H7 (cell line): ENCODE data around the gene SIGLEC7. TPM values are rescaled to one million over a fixed set of nuclear protein-coding genes. Genes with fewer than 3 reads are reported as not detected.
"Not testable (repeated sequence)": the region's sequence is repeated elsewhere in the genome, so short reads cannot be mapped to it uniquely, and the experiment has no call there.

ENCODE experiments used
- DNase-seq: peaks from one replicate; pipeline ENCODE4 v3.0.0; 2012
- H3K27me3 ChIP-seq: 2 replicates; pipeline ENCODE4 v1.6.0; 2011; ENCODE audit warnings: mild to moderate bottlenecking, low read length; ENCODE audit not compliant: control insufficient read depth, insufficient read depth
- H3K36me3 ChIP-seq: replicated peaks from 2 replicates; pipeline ENCODE4 v1.5.1; 2011; ENCODE audit warnings: low read length; ENCODE audit not compliant: control insufficient read depth, insufficient read depth
- H3K4me3 ChIP-seq: 2 replicates; pipeline ENCODE4 v1.5.1; 2011; ENCODE audit warnings: low read depth, mild to moderate bottlenecking, control low read depth, low read length, moderate library complexity; ENCODE audit not compliant: insufficient read depth
- total RNA-seq: library from RNA; depleted of rRNA; stranded (reverse); fragments of >200 nt; shearing (Covaris generic); gene quantifications from 2 replicates; pipeline ENCODE4 v1.2.3, GENCODE V29; 2014

Gene SIGLEC7
- total RNA-seq, 1 experiment from 2014 or later, result not detected

DNA sequence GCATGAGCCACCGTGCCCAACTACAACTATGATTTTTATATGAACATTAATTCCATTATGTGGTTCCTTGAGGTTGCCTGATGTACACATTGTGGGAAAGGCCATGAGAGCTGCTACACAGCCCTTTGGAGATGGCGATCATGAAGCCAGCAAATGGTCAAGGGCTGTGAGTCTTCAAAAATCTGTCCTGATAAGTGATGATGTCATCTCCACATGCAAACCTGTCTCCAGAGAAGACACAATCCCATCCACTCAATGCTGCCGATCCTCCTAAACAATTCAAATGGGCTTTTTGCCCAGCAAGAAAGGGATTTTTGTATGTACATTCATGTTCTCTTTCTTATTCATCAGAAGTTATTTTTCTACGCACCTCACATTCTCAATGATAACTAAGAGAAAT is 17.6 kb downstream of the SIGLEC7 start:
- Histone ChIP-seq H3K4me3 (no peak overlapping the region), H3K36me3 (no peaks in the 10 kb centered on the region), H3K27me3 (no peaks in the 10 kb centered on the region)
- no peak for DNase-seq

GRCh38 chr19:51161266-51161665 is 19.2 kb downstream of the SIGLEC7 start:
- Histone ChIP-seq H3K4me3 (no peak overlapping the region), H3K36me3 (no peaks in the 10 kb centered on the region), H3K27me3 (no peaks in the 10 kb centered on the region)
- no peak for DNase-seq

DNA sequence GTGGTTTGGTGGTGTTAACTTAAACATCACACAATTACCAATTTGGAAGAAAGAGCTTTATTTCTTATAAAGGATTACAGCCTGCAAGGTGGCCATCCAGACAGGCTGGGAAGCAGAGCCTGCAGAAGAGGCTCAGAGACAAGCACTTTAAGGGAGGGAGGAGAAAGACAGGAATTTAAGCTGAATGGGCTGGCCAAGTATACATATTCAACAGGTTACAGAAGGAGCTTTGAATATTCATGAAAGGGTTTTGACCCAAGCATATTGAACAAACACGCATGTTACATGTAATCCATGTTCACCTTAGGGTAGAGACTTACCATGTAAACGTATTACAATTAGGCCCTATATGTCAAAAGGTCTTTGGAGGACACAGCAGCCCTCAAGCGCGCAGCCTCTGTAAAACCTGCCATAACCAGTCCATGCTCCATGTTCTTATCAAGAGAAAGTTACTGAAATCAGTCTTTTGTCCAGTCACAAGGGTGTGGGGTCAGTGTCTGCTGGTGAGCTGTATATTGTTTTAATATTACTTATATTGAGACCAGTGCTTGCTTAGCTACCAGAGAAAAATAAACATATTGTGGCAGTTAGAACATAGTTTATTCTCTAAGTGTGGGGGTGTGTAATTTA is 19.9 kb downstream of the SIGLEC7 start:
- Histone ChIP-seq H3K27me3 (no peaks in the 10 kb centered on the region), H3K4me3 (no peak overlapping the region), H3K36me3 (no peaks in the 10 kb centered on the region)
- no peak for DNase-seq

DNA sequence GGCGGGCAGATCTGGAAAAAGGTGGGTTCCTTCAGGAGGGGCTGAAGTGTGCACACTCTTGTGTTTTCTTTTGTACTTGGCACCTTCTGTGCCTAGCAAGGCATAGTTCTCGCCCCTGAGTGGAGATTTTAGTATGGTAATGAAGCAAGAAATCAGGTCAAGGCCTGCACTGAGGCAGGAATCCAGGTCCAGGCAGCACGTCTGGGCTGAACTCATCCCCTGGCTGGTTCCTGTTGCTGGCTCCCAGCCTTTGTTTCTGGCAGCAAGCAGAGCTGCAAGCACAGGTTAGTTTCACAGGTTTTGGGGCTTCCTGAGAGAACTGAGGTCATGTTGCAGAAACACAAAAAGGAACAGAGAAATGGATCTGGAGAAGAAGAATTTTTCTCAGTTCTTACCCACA is 21.2 kb downstream of the SIGLEC7 start:
- Histone ChIP-seq H3K4me3 (no peak overlapping the region), H3K36me3 (no peaks in the 10 kb centered on the region), H3K27me3 (no peaks in the 10 kb centered on the region)
- no peak for DNase-seq

DNA sequence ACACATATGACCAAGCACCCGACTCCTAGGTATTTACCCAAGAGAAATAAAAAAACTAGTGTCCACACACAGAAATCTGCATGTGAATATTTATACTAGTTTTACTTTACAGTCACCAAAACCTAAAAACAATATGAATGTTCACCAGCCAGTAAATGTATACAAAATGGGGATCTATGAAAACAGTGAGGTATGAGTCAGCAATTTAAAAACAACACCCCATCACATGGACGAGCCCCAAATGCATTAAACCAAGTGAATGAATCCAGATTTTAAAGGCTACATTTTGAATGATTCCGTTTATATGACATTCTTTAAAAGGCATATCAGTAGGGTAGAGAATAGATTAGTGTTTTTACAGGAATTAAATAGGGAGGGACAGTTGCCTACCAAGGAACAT is 22.1 kb downstream of the SIGLEC7 start:
- DNase-seq, result no peak
- no peak overlapping the region for H3K4me3 ChIP-seq
- H3K27me3 ChIP-seq, result no peaks in the 10 kb centered on the region
- no peaks in the 10 kb centered on the region for H3K36me3 ChIP-seq

DNA sequence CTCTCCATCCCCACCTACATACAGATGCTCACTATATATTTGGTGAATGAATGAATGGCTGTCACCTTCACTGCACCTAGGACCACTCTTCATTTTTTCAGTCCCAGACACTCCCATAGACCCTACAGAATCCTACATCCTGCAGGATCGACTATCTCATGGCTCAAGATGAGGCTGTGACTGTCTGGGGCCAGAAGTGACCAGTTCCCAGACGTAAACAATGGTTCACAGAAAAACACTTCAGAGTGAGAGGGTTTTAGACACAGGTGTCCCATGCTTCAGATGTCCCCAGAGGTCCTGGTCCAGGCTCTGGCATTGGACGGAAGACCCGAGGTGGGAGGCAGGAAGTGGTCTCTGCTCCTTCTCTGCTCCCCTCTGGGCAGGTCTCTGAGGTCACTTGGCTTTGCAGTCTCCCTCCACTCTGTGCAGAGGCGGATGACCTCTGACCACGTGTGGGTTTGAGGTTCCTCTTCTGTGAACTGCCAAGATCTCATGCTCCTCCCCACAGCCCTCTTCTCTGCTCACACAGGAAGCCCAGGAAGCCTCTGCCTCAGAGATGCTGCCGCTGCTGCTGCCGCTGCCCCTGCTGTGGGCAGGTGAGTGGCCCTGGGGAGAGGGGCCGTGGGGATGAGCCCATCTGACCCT is 24.9 kb downstream of the SIGLEC7 start:
- H3K4me3 ChIP-seq, result no peak overlapping the region
- DNase-seq, result no peak
- H3K27me3 ChIP-seq, result no peaks in the 10 kb centered on the region; the same call in 1 of the 2 replicates
- no peaks in the 10 kb centered on the region for H3K36me3 ChIP-seq

DNA sequence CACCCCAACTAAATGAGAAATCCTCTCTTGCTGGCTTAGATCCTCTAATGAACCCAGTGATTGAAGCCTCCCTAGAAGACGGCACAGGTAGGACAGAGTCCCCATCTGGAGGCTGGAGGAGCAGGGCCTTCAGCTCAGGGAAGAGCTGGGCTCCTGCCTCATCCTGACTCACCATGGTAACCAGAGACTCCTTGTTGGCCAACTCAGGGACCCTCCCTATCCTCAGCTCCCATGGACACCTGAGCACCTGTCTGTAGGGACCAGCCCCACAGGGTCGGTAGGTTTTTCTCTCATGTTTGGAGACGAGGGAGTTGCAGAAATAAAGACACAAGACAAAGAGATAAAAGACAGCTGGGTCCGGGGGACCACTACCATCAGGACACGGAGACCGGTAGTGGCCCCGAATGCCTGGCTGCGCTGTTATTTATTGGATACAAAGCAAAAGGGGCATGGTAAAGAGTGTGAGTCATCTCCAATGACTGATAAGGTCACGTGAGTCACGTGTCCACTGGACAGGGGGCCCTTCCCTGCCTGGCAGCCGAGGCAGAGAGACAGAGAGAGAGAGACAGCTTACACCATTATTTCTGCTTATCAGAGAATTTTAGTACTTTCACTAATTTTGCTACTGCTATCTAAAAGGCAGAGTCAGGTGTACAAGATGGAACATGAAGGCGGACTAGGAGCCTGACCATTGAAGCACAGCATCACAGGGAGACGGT is 26.6 kb downstream of the SIGLEC7 start:
- Histone ChIP-seq H3K4me3 (no peak overlapping the region), H3K27me3 (no peaks in the 10 kb centered on the region; the same call in 1 of the 2 replicates), H3K36me3 (no peaks in the 10 kb centered on the region)
- DNase-seq, result no peak

DNA sequence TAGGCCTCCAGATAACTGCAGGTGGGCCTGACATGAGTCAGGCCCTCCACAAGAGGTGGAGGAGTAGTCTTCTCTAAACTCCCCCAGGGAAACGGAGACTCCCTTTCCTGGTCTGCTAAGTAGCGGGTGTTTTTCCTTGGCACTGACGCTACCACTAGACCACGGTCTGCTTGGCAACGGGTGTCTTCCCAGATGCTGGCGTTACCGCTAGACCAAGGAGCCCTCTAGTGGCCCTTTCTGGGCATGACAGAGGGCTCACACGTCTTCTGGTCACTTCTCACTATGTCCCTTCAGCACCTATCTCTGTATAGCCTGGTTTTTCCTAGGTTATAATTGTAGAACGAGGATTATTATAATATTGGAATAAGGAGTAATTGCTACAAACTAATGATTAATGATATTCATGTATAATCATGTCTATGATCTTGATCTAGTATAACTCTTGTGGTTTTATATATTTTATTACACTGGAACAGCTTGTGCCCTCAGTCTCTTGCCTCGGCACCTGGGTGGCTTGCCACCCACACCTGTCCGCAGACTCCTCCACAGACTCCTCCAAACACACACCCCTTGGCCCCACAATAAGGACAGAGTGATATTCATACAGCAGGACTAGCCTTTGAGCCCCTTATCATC is 27.3 kb downstream of the SIGLEC7 start:
- not testable (repeated sequence) for H3K4me3 ChIP-seq, H3K36me3 ChIP-seq, DNase-seq, H3K27me3 ChIP-seq

DNA sequence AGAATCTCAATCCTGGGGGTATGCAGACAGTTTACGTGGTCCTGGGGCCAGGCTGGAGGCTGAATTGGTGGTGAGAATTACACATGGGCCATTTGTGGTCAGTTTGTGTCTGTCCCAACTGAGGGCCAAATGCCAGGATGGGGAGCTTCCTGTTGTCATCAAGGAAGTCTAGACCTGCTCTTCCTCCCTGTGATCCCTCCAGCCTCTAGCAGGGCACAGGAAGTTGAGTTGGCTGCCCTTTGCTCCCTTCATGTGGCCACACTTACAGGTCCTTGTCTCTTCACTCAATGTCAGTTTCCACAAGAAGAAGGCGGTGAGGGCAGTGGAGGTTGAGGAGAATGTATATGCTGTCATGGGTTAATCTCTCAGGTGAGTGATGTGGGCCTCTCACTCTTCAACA is 30.1 kb downstream of the SIGLEC7 start:
- Histone ChIP-seq H3K4me3 (no peak overlapping the region), H3K27me3 (no peaks in the 10 kb centered on the region; the same call in 1 of the 2 replicates), H3K36me3 (no peaks in the 10 kb centered on the region)
- DNase-seq, result no peak

GRCh38 chr19:51173681-51174080 is 31.6 kb downstream of the SIGLEC7 start:
- Histone ChIP-seq H3K27me3 (no peaks in the 10 kb centered on the region; the same call in 1 of the 2 replicates), H3K4me3 (no peak overlapping the region), H3K36me3 (no peaks in the 10 kb centered on the region)
- DNase-seq, result no peak

GRCh38 chr19:51179256-51179655 is 37.2 kb downstream of the SIGLEC7 start:
- no peak overlapping the region for H3K4me3 ChIP-seq
- DNase-seq, result no peak
- no peaks in the 10 kb centered on the region for H3K36me3 ChIP-seq
- peaks cover 8% of the 10 kb centered on the region for H3K27me3 ChIP-seq

GRCh38 chr19:51181377-51181912 is 39.3 kb downstream of the SIGLEC7 start:
- Histone ChIP-seq H3K27me3 (peaks cover 9% of the 10 kb centered on the region), H3K4me3 (no peak overlapping the region), H3K36me3 (no peaks in the 10 kb centered on the region)
- DNase-seq, result no peak

- H3K27me3 ChIP-seq, result peaks cover 9% of the 10 kb centered on the region
- no peaks in the 10 kb centered on the region for H3K36me3 ChIP-seq
- peak; percentile 90 for DNase-seq
- H3K4me3 ChIP-seq, result peak overlapping the region; percentile 0; the same call in 1 of the 2 replicates
These were observed 39.9 kb downstream of the SIGLEC7 start for GRCh38 chr19:51181913-51182419.

- no peak for DNase-seq
- Histone ChIP-seq H3K36me3 (no peaks in the 10 kb centered on the region), H3K27me3 (peaks cover 9% of the 10 kb centered on the region)
These were observed 41.5 kb downstream of the SIGLEC7 start for GRCh38 chr19:51183629-51184028.

More at GRCh38 chr19:51183629-51184028, 41.5 kb downstream of the SIGLEC7 start:
- no peak overlapping the region for H3K4me3 ChIP-seq
